Fibroblast of lung (primary cell): Measurements from ENCODE around the gene EMSY. TPM values are rescaled to one million over a fixed set of nuclear protein-coding genes. Genes with fewer than 3 reads are reported as not detected.

Source experiments
- DNase-seq, 2 donors: peaks; one replicate each; pipeline versions ENCODE4 v3.0.0 to v3.0.0-alpha.2; 2010; ENCODE audit warnings: low read depth in 2 of 2
- H2AFZ ChIP-seq: 2 replicates; pipeline ENCODE4 v1.5.1; 2012; ENCODE audit warnings: low read length, control low read depth, inconsistent platforms
- H3K27ac ChIP-seq: 2 replicates; pipeline ENCODE4 v1.5.1; 2011; ENCODE audit warnings: low read length, control low read depth; ENCODE audit not compliant: insufficient read depth
- H3K27me3 ChIP-seq: 2 replicates; pipeline ENCODE4 v1.5.1; 2011; ENCODE audit warnings: mild to moderate bottlenecking, low read length; ENCODE audit not compliant: control insufficient read depth, insufficient read depth
- H3K36me3 ChIP-seq: 2 replicates; pipeline ENCODE4 v1.5.1; 2011; ENCODE audit warnings: low read length; ENCODE audit not compliant: control insufficient read depth, insufficient read depth
- H3K4me1 ChIP-seq: 2 replicates; pipeline ENCODE4 v1.5.1; 2011; ENCODE audit warnings: low read length; ENCODE audit not compliant: control insufficient read depth, insufficient read depth; ENCODE audit errors: extremely low read depth
- H3K4me2 ChIP-seq: 2 replicates; pipeline ENCODE4 v1.5.1; 2011; ENCODE audit warnings: low read length, control low read depth; ENCODE audit not compliant: insufficient read depth; ENCODE audit errors: extremely low read depth
- H3K4me3 ChIP-seq, 4 experiments: fragments of 200-600 bp in 1 of 4; sonication (generic) in 1 of 4; replicated peaks in 1 of 4; 2 replicates each; pipeline ENCODE4 v1.5.1; 2011 to 2016; ENCODE audit warnings: low read length in 4 of 4, low read depth in 3 of 4, mild to moderate bottlenecking in 3 of 4, control low read depth in 2 of 4, inconsistent platforms in 1 of 4, mixed read lengths in 1 of 4; ENCODE audit not compliant: insufficient read depth in 1 of 4; ENCODE audit errors: control extremely low read depth in 1 of 4
- H3K79me2 ChIP-seq: 2 replicates; pipeline ENCODE4 v1.5.1; 2012; ENCODE audit warnings: mild to moderate bottlenecking, low read length, inconsistent platforms; ENCODE audit not compliant: control insufficient read depth, insufficient read depth
- H3K9ac ChIP-seq: 2 replicates; pipeline ENCODE4 v1.5.1; 2011; ENCODE audit warnings: mild to moderate bottlenecking, low read length, control low read depth; ENCODE audit not compliant: insufficient read depth
- H3K9me3 ChIP-seq: 2 replicates; pipeline ENCODE4 v1.5.1; 2012; ENCODE audit warnings: low read depth, low read length; ENCODE audit not compliant: control insufficient read depth, insufficient read depth
- H4K20me1 ChIP-seq: 2 replicates; pipeline ENCODE4 v1.5.1; 2011; ENCODE audit warnings: low read length; ENCODE audit not compliant: control insufficient read depth, insufficient read depth; ENCODE audit errors: extremely low read depth
- CTCF ChIP-seq, 2 donors: IDR thresholded peaks in 1 of 2; conservative IDR thresholded peaks in 1 of 2; 1 replicate in 1 of 2; 2 replicates in 1 of 2; pipeline ENCODE4 v1.5.1; 2011 to 2012; ENCODE audit warnings: low read length in 2 of 2, control low read depth in 1 of 2, inconsistent platforms in 1 of 2, low read depth in 1 of 2, mild to moderate bottlenecking in 1 of 2
- EZH2 ChIP-seq: IDR thresholded peaks from 2 replicates; pipeline ENCODE4 v1.5.1; 2012; ENCODE audit warnings: low read length, control low read depth, mild to moderate bottlenecking; ENCODE audit errors: missing control alignments
- polyA plus RNA-seq, 2 donors: library from polyadenylated mRNA; depleted of rRNA in 1 of 2; stranded (reverse) in 1 of 2; unstranded in 1 of 2; fragments of >200 nt; gene quantifications; 2 replicates each; pipeline ENCODE4 v1.2.1, GENCODE V29; 2011 to 2012; ENCODE audit warnings: missing spikeins in 1 of 2
- total RNA-seq: library from RNA; depleted of rRNA; stranded (reverse); fragments of >200 nt; gene quantifications from 2 replicates; pipeline ENCODE4 v1.2.1, GENCODE V29; 2014

The EMSY gene
- total and polyA plus RNA-seq, 2 donors (not counting 1 experiment from before 2014, with no cell fraction given) = 11.9 to 14.2 TPM

GRCh38 chr11:76469141-76469540 lies 24.3 kb downstream of the EMSY start:
- DNase-seq = no peak
- Histone ChIP-seq H2AFZ (no peak overlapping the region), H3K79me2 (no peaks in the 10 kb centered on the region), H3K4me1 (no peaks in the 10 kb centered on the region), H3K4me2 (no peak overlapping the region), H3K27ac (no peak overlapping the region), H3K4me3 (no peak overlapping the region), H4K20me1 (no peaks in the 10 kb centered on the region), H3K9me3 (no peaks in the 10 kb centered on the region), H3K36me3 (peaks cover 2% of the 10 kb centered on the region), H3K27me3 (no peaks in the 10 kb centered on the region), H3K9ac (no peak overlapping the region)
- no peak for TF ChIP-seq CTCF (conservative IDR thresholded peaks at IDR 0.05 in 1 of 2, IDR thresholded peaks at IDR 0.05 in 1 of 2; ENCODE audit: low read depth in 1 of 2, low read length in 2 of 2)
- TF ChIP-seq EZH2 = no peak

GRCh38 chr11:76471382-76471781 lies 26.6 kb downstream of the EMSY start:
- Histone ChIP-seq H4K20me1 (no peaks in the 10 kb centered on the region), H3K9ac (no peak overlapping the region), H3K4me1 (no peaks in the 10 kb centered on the region), H2AFZ (no peak overlapping the region), H3K4me3 (no peak overlapping the region), H3K27ac (no peak overlapping the region), H3K79me2 (no peaks in the 10 kb centered on the region), H3K9me3 (no peaks in the 10 kb centered on the region), H3K27me3 (no peaks in the 10 kb centered on the region), H3K4me2 (no peak overlapping the region), H3K36me3 (peaks cover 2% of the 10 kb centered on the region)
- TF ChIP-seq EZH2 = no peak
- TF ChIP-seq CTCF (conservative IDR thresholded peaks at IDR 0.05 in 1 of 2, IDR thresholded peaks at IDR 0.05 in 1 of 2; ENCODE audit: low read depth in 1 of 2, low read length in 2 of 2) = no peak
- DNase-seq = no peak

GRCh38 chr11:76480241-76480640 lies 35.4 kb downstream of the EMSY start:
- Histone ChIP-seq H3K4me1 (no peaks in the 10 kb centered on the region), H2AFZ (no peak overlapping the region), H3K9ac (no peak overlapping the region), H3K36me3 (no peaks in the 10 kb centered on the region), H3K27me3 (no peaks in the 10 kb centered on the region), H3K79me2 (no peaks in the 10 kb centered on the region), H3K4me3 (no peak overlapping the region), H4K20me1 (no peaks in the 10 kb centered on the region), H3K27ac (no peak overlapping the region), H3K9me3 (no peaks in the 10 kb centered on the region), H3K4me2 (no peak overlapping the region)
- no peak for DNase-seq
- TF ChIP-seq CTCF (conservative IDR thresholded peaks at IDR 0.05 in 1 of 2, IDR thresholded peaks at IDR 0.05 in 1 of 2; ENCODE audit: low read depth in 1 of 2, low read length in 2 of 2) = no peak
- TF ChIP-seq EZH2 = no peak
